ENCODE measurements around the gene RINT1.

The RINT1 gene

GRCh38 chr7:105614341-105614840 is 82.4 kb downstream of the RINT1 start:
- Histone ChIP-seq H3K9ac (ENCODE audit: low read depth, low read length) (no peak overlapping the region), H3K27me3 (ENCODE audit: insufficient read depth, low read length, poor library complexity) (no peaks in the 10 kb centered on the region), H3K4me1 (ENCODE audit: insufficient read depth, low read length) (no peaks in the 10 kb centered on the region), H3K36me3 (ENCODE audit: insufficient read depth, low read length) (peaks cover 65% of the 10 kb centered on the region), H4K20me1 (ENCODE audit: insufficient read depth, low read length) (no peaks in the 10 kb centered on the region), H3K9me3 (ENCODE audit: insufficient read depth, low read length, severe bottlenecking) (no peaks in the 10 kb centered on the region), H3K27ac (ENCODE audit: low read length) (no peak overlapping the region), H3K4me3 (ENCODE audit: low read depth in 1 of 2, low read length in 2 of 2) (no peak overlapping the region), H2AFZ (ENCODE audit: low read depth, low read length) (no peak overlapping the region), H3K4me2 (ENCODE audit: insufficient read depth, low read length) (no peak overlapping the region), H3K79me2 (ENCODE audit: insufficient read depth, low read length) (no peaks in the 10 kb centered on the region)
- no peak for ATAC-seq (ENCODE audit: insufficient read depth, low read depth)
- no peak for TF ChIP-seq CTCF (IDR thresholded peaks at IDR 0.05; ENCODE audit: borderline replicate concordance, extremely low read depth, low read length, poor library complexity, severe bottlenecking)
- no peak for TF ChIP-seq EZH2 (IDR thresholded peaks at IDR 0.05; ENCODE audit: borderline replicate concordance, low read depth, low read length, severe bottlenecking)
- DNase-seq = no peak

Data from DND-41 (cell line).